ENCODE data around the gene FBXO33.

FBXO33 gene

GRCh38 chr14:39382463-39382862 is 49.8 kb downstream of the FBXO33 start:
- in situ Hi-C loops (cut with MboI; ENCODE audit: low pct_unique_long_range_greater_than_20kb, low sequenced_read_pairs, unreplicated experiment) = no loop called here
- DNase-seq (ENCODE audit: low spot score) = no peak
- TF ChIP-seq CTCF (IDR thresholded peaks at IDR 0.05; ENCODE audit: extremely low read depth, insufficient read depth, missing control alignments) = no peak

- DNase-seq (ENCODE audit: low spot score) = no peak
- no peak for TF ChIP-seq CTCF (IDR thresholded peaks at IDR 0.05; ENCODE audit: extremely low read depth, insufficient read depth, missing control alignments)
- in situ Hi-C loops (cut with MboI; ENCODE audit: low pct_unique_long_range_greater_than_20kb, low sequenced_read_pairs, unreplicated experiment) = no loop called here
These were observed 50.9 kb downstream of the FBXO33 start for GRCh38 chr14:39381366-39381765.

- in situ Hi-C loops (cut with MboI; ENCODE audit: low pct_unique_long_range_greater_than_20kb, low sequenced_read_pairs, unreplicated experiment) = no loop called here
- no peak for DNase-seq (ENCODE audit: low spot score)
- TF ChIP-seq CTCF (IDR thresholded peaks at IDR 0.05; ENCODE audit: extremely low read depth, insufficient read depth, missing control alignments) = no peak
These were observed 55.4 kb downstream of the FBXO33 start for GRCh38 chr14:39376667-39377403.

- in situ Hi-C loops (cut with MboI; ENCODE audit: low pct_unique_long_range_greater_than_20kb, low sequenced_read_pairs, unreplicated experiment) = no loop called here
- no peak for TF ChIP-seq CTCF (IDR thresholded peaks at IDR 0.05; ENCODE audit: extremely low read depth, insufficient read depth, missing control alignments)
- no peak for DNase-seq (ENCODE audit: low spot score)
These were observed 57.4 kb downstream of the FBXO33 start for GRCh38 chr14:39374851-39375250.

- TF ChIP-seq CTCF (IDR thresholded peaks at IDR 0.05; ENCODE audit: extremely low read depth, insufficient read depth, missing control alignments) = no peak
- in situ Hi-C loops (cut with MboI; ENCODE audit: low pct_unique_long_range_greater_than_20kb, low sequenced_read_pairs, unreplicated experiment) = no loop called here
- DNase-seq (ENCODE audit: low spot score) = no peak
These were observed 59.6 kb downstream of the FBXO33 start for GRCh38 chr14:39372656-39373055.

- in situ Hi-C loops (cut with MboI; ENCODE audit: low pct_unique_long_range_greater_than_20kb, low sequenced_read_pairs, unreplicated experiment) = no loop called here
- DNase-seq (ENCODE audit: low spot score) = no peak
- TF ChIP-seq CTCF (IDR thresholded peaks at IDR 0.05; ENCODE audit: extremely low read depth, insufficient read depth, missing control alignments) = no peak
These were observed 61.8 kb downstream of the FBXO33 start for GRCh38 chr14:39370415-39370814.

All from GM13977 (cell line).